HepG2 (cell line): ENCODE results near the gene NMT2. TPM values are rescaled to one million over a fixed set of nuclear protein-coding genes. Genes with fewer than 3 reads are reported as not detected.

Experiments
- GABPB1 ChIP-seq: IDR thresholded peaks from 2 replicates; pipeline ENCODE4 v1.6.1; 2016; ENCODE audit warnings: mild to moderate bottlenecking, missing genetic modification reagents, moderate library complexity, missing compliant biosample characterization
- HCFC1 ChIP-seq: fragments of 150-350 bp; IDR thresholded peaks from 2 replicates; pipeline ENCODE4 v1.6.1; 2014; ENCODE audit warnings: low read depth, low read length
- HNF4G ChIP-seq, 2 experiments: sonication (generic) in 1 of 2; formaldehyde crosslinking in 1 of 2; IDR thresholded peaks; 2 replicates each; pipeline versions ENCODE4 v1.4.0 to v1.6.1; 2011 to 2020; ENCODE audit warnings: borderline replicate concordance in 2 of 2, low read depth in 2 of 2, mild to moderate bottlenecking in 2 of 2, low read length in 1 of 2, missing genetic modification reagents in 1 of 2, moderate library complexity in 1 of 2
- KDM2A ChIP-seq: sonication (generic); formaldehyde crosslinking; IDR thresholded peaks from 2 replicates; pipeline ENCODE4 v1.4.0; 2020; ENCODE audit warnings: low read depth, missing genetic modification reagents, borderline replicate concordance
- KLF9 ChIP-seq: IDR thresholded peaks from 2 replicates; pipeline ENCODE4 v1.6.1; 2016; ENCODE audit warnings: low read depth
- NR3C1 ChIP-seq: sonication (generic); formaldehyde crosslinking; IDR thresholded peaks from 2 replicates; pipeline ENCODE4 v1.4.0; 2020; ENCODE audit warnings: missing genetic modification reagents
- REPIN1 ChIP-seq: sonication (generic); formaldehyde crosslinking; IDR thresholded peaks from 2 replicates; pipeline ENCODE4 v1.8.0; 2022; ENCODE audit warnings: missing genetic modification reagents, low read depth, mild to moderate bottlenecking, borderline replicate concordance
- TARDBP ChIP-seq: sonication (generic); formaldehyde crosslinking; IDR thresholded peaks from 2 replicates; pipeline ENCODE4 v1.8.0; 2022; ENCODE audit warnings: mild to moderate bottlenecking, missing genetic modification reagents
- TEAD3 ChIP-seq: optimal IDR thresholded peaks from 2 replicates; pipeline ENCODE3; 2016; ENCODE audit warnings: borderline replicate concordance
- ZBTB14 ChIP-seq: sonication (generic); formaldehyde crosslinking; IDR thresholded peaks from 2 replicates; pipeline ENCODE4 v1.4.0; 2020; ENCODE audit warnings: missing genetic modification reagents
- ZBTB39 ChIP-seq: sonication (generic); formaldehyde crosslinking; IDR thresholded peaks from 2 replicates; pipeline ENCODE4 v1.5.0; 2020; ENCODE audit warnings: missing genetic modification reagents
- ZBTB7B ChIP-seq: sonication (generic); formaldehyde crosslinking; IDR thresholded peaks from 2 replicates; pipeline ENCODE4 v1.4.0; 2020; ENCODE audit warnings: missing genetic modification reagents
- ZFAT ChIP-seq: sonication (generic); formaldehyde crosslinking; conservative IDR thresholded peaks from 2 replicates; pipeline ENCODE4 v1.8.1; 2023; ENCODE audit warnings: missing genetic modification reagents, inconsistent platforms
- ZNF12 ChIP-seq: sonication (generic); formaldehyde crosslinking; IDR thresholded peaks from 2 replicates; pipeline ENCODE4 v1.5.0; 2020; ENCODE audit warnings: missing genetic modification reagents
- ZNF160 ChIP-seq: sonication (generic); formaldehyde crosslinking; IDR thresholded peaks from 2 replicates; pipeline ENCODE4 v1.8.0; 2022; ENCODE audit warnings: mild to moderate bottlenecking, inconsistent platforms, missing genetic modification reagents
- ZNF432 ChIP-seq: sonication (generic); formaldehyde crosslinking; IDR thresholded peaks from 2 replicates; pipeline ENCODE4 v1.5.0; 2020; ENCODE audit warnings: missing genetic modification reagents, mild to moderate bottlenecking, borderline replicate concordance
- ZNF777 ChIP-seq: sonication (generic); formaldehyde crosslinking; IDR thresholded peaks from 2 replicates; pipeline ENCODE4 v1.4.0; 2020; ENCODE audit warnings: missing genetic modification reagents
- ZNF790 ChIP-seq: sonication (generic); formaldehyde crosslinking; IDR thresholded peaks from 2 replicates; pipeline ENCODE4 v1.8.0; 2022; ENCODE audit warnings: missing genetic modification reagents, mild to moderate bottlenecking, borderline replicate concordance
- ZSCAN9 ChIP-seq: IDR thresholded peaks from 2 replicates; pipeline ENCODE4 v1.6.1; 2016; ENCODE audit warnings: borderline replicate concordance
- polyA plus RNA-seq, 8 experiments: library from polyadenylated mRNA; depleted of rRNA in 3 of 8; stranded (reverse) in 7 of 8; unstranded in 1 of 8; fragments of >200 nt; fragmentation: Illumina TruSeq in 4 of 8; extraction: Trizol in 4 of 8; gene quantifications; 2 replicates each; pipeline versions ENCODE4 v1.2.1 to v1.2.3, GENCODE V29; 2011 to 2016; ENCODE audit warnings: low read depth in 4 of 8, missing spikeins in 1 of 8, mixed read lengths in 1 of 8; ENCODE audit not compliant: insufficient read depth in 1 of 8
- total RNA-seq, 5 experiments: library from RNA; depleted of rRNA; stranded (reverse); fragments of >200 nt; fragmentation: Illumina TruSeq; extraction: Trizol; gene quantifications; 2 replicates each; pipeline ENCODE4 v1.2.3, GENCODE V29; 2016; ENCODE audit warnings: low read depth in 1 of 5
- TF ChIP-seq, protein P1 (sequence below): sonication (generic); formaldehyde crosslinking; IDR thresholded peaks from 2 replicates; pipeline ENCODE4 v1.4.0; 2020; ENCODE audit warnings: mild to moderate bottlenecking, missing genetic modification reagents
- TF ChIP-seq, protein P2 (sequence below): IDR thresholded peaks from 2 replicates; pipeline ENCODE4 v1.6.1; 2016; ENCODE audit warnings: missing biosample characterization, missing genetic modification reagents, low read depth

NMT2 gene
- total and polyA plus RNA-seq, 2 of the 13 experiments (the other 11 are each of a cell fraction or from before 2014, with no cell fraction given): 10.1 to 23.8 TPM

GRCh38 chr10:15088428-15089261 is 79.8 kb downstream of the NMT2 start, which contains the start of gene ACBD7 (continued):
- no peak for TF ChIP-seq HNF4G (IDR thresholded peaks at IDR 0.05; ENCODE audit: borderline replicate concordance, low read depth, low read length)
- no peak for TF ChIP-seq HNF4G (CRISPR knock-in tag; IDR thresholded peaks at IDR 0.05; ENCODE audit: borderline replicate concordance, low read depth)
- TF ChIP-seq TEAD3 (CRISPR knock-in tag): peak; percentile 33
- peak; percentile 46; the same call in 1 of the 2 replicates for TF ChIP-seq REPIN1 (CRISPR knock-in tag)
- peak; percentile 99 for TF ChIP-seq KLF9 (CRISPR knock-in tag)
- TF ChIP-seq ZNF160 (CRISPR knock-in tag): 0 out of 2 replicates have a peak, but pooled peaks have one; percentile 17
- peak; percentile 70 for TF ChIP-seq ZBTB7B (CRISPR knock-in tag)
- no peak for TF ChIP-seq ZBTB39 (CRISPR knock-in tag)
- TF ChIP-seq, protein P1, sequence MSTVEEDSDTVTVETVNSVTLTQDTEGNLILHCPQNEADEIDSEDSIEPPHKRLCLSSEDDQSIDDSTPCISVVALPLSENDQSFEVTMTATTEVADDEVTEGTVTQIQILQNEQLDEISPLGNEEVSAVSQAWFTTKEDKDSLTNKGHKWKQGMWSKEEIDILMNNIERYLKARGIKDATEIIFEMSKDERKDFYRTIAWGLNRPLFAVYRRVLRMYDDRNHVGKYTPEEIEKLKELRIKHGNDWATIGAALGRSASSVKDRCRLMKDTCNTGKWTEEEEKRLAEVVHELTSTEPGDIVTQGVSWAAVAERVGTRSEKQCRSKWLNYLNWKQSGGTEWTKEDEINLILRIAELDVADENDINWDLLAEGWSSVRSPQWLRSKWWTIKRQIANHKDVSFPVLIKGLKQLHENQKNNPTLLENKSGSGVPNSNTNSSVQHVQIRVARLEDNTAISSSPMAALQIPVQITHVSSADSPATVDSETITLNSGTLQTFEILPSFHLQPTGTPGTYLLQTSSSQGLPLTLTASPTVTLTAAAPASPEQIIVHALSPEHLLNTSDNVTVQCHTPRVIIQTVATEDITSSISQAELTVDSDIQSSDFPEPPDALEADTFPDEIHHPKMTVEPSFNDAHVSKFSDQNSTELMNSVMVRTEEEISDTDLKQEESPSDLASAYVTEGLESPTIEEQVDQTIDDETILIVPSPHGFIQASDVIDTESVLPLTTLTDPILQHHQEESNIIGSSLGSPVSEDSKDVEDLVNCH (CRISPR knock-in tag): no peak
- TF ChIP-seq HCFC1: no peak
- no peak for TF ChIP-seq ZBTB14 (CRISPR knock-in tag)
- no peak for TF ChIP-seq ZNF790 (CRISPR knock-in tag)
- TF ChIP-seq TARDBP (CRISPR knock-in tag): 0 out of 2 replicates have a peak, but pooled peaks have one; percentile 25
- 0 out of 2 replicates have a peak, but pooled peaks have one; percentile 31 for TF ChIP-seq ZNF12 (CRISPR knock-in tag)
- TF ChIP-seq ZNF777 (CRISPR knock-in tag): peak; percentile 42; the same call in 1 of the 2 replicates
- TF ChIP-seq, protein P2, sequence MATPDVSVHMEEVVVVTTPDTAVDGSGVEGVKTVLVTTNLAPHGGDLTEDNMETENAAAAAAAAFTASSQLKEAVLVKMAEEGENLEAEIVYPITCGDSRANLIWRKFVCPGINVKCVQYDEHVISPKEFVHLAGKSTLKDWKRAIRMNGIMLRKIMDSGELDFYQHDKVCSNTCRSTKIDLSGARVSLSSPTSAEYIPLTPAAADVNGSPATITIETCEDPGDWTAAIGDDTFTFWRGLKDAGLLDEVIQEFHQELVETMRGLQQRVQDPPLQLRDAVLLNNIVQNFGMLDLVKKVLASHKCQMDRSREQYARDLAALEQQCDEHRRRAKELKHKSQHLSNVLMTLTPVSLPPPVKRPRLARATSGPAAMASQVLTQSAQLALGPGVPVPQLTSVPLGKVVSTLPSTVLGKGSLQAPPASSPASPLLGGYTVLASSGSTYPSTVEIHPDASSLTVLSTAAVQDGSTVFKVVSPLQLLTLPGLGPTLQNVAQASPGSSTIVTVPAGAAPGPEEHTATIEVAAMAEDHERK (CRISPR knock-in tag): no peak
- no peak for TF ChIP-seq NR3C1 (CRISPR knock-in tag)
- TF ChIP-seq KDM2A: peak; percentile 67; the same call in 1 of the 2 replicates
- no peak for TF ChIP-seq ZNF432 (CRISPR knock-in tag)
- TF ChIP-seq ZSCAN9 (CRISPR knock-in tag): 0 out of 2 replicates have a peak, but pooled peaks have one; percentile 13
- peak; percentile 68; the same call in 1 of the 2 replicates for TF ChIP-seq GABPB1 (CRISPR knock-in tag)
- no peak for TF ChIP-seq ZFAT
